Stimulated activated CD4-positive, alpha-beta T cell treated with anti-CD3 and anti-CD28 coated beads, Interleukin-15, amount 100 ng/mL, for 24 hours (primary cell): Measurements from ENCODE around the gene HOXC9.

Experiments used
- DNase-seq: peaks from one replicate; pipeline ENCODE4 v3.0.0-alpha.2; 2020

Gene HOXC9

GRCh38 chr12:53963434-53964314 is 36.3 kb upstream of the HOXC9 start:
- DNase-seq = no peak

GRCh38 chr12:53964315-53964713 is 35.6 kb upstream of the HOXC9 start:
- DNase-seq = no peak

- DNase-seq = no peak
Observed at GRCh38 chr12:53965281-53966084, 34.5 kb upstream of the HOXC9 start.

GRCh38 chr12:53966085-53966384 is 33.9 kb upstream of the HOXC9 start:
- no peak for DNase-seq

- DNase-seq = no peak
Observed at GRCh38 chr12:53966385-53967133, 33.4 kb upstream of the HOXC9 start.

GRCh38 chr12:53967421-53967925 is 32.5 kb upstream of the HOXC9 start:
- DNase-seq = no peak

GRCh38 chr12:53968214-53969127 is 31.5 kb upstream of the HOXC9 start:
- no peak for DNase-seq

- DNase-seq = no peak
Observed at GRCh38 chr12:53969588-53970259, 30.2 kb upstream of the HOXC9 start.

GRCh38 chr12:53970451-53970850 is 29.5 kb upstream of the HOXC9 start:
- DNase-seq = no peak

GRCh38 chr12:53971129-53971528 is 28.8 kb upstream of the HOXC9 start:
- no peak for DNase-seq

- no peak for DNase-seq
Observed at GRCh38 chr12:53971686-53972085, 28.3 kb upstream of the HOXC9 start.

- DNase-seq = no peak
Observed at GRCh38 chr12:53972152-53972702, 27.7 kb upstream of the HOXC9 start.

GRCh38 chr12:53972722-53973235 is 27.2 kb upstream of the HOXC9 start, which contains the start of gene HOXC11:
HOXC11 (plus strand) TSS chr12:53973126; CDS start chr12:53973242, 116 bp downstream.
- DNase-seq = no peak

GRCh38 chr12:53973236-53974042 is 26.5 kb upstream of the HOXC9 start:
- no peak for DNase-seq

- peak; percentile 49 for DNase-seq
Observed at GRCh38 chr12:53974084-53975063, 25.6 kb upstream of the HOXC9 start, which contains the start of gene HOTAIR. HOTAIR (minus strand) TSS chr12:53974954.

GRCh38 chr12:53975064-53975471 is 24.9 kb upstream of the HOXC9 start:
- DNase-seq = no peak

- DNase-seq = no peak
Observed at GRCh38 chr12:53975479-53976152, 24.3 kb upstream of the HOXC9 start.
